ENCODE data around the gene CSRNP3.
"Not testable (repeated sequence)": the region's sequence is repeated elsewhere in the genome, so short reads cannot be mapped to it uniquely, and the experiment has no call there.

CSRNP3 gene

DNA sequence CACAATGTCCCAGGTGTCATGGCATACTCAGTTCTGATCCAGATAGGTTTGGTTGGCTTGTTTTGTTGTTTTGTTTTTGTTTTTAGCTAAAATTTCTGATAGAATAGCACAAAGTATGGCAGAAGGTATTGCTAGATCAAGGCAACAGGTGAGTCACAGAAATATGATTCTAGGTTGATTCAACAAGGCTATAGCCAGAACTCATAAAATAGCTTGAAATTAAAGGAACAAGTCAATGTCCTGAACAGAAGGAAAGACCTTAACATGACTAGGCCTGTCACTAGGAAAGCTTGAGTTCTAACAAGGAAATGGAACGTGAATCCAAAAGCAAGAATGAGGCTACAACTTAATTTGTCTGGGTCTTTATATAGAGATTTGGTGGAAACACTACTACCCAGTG, 167.5 kb downstream of the CSRNP3 start:
- DNase-seq: no peak

GRCh38 chr2:165637396-165637795, 167.9 kb downstream of the CSRNP3 start:
- DNase-seq: no peak

DNA sequence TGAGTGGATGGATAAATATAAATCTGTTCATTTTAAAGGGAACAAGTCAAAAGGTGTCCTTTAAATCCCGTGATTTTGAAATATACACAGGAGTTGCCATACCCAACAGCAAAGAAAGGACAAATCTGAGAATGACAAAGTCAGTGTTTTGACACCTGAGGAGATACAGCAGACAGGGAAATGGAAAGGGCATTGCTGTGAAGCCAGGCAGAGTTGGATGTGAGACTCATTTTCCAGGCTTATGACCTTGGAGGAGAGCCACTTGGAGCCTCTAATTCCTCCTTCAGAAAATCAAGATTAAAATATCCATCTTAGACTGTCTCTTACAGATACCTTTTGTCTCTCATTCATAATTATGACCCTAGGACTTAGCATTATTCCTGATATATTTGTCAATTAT, 170.0 kb downstream of the CSRNP3 start:
- no peak for DNase-seq

DNA sequence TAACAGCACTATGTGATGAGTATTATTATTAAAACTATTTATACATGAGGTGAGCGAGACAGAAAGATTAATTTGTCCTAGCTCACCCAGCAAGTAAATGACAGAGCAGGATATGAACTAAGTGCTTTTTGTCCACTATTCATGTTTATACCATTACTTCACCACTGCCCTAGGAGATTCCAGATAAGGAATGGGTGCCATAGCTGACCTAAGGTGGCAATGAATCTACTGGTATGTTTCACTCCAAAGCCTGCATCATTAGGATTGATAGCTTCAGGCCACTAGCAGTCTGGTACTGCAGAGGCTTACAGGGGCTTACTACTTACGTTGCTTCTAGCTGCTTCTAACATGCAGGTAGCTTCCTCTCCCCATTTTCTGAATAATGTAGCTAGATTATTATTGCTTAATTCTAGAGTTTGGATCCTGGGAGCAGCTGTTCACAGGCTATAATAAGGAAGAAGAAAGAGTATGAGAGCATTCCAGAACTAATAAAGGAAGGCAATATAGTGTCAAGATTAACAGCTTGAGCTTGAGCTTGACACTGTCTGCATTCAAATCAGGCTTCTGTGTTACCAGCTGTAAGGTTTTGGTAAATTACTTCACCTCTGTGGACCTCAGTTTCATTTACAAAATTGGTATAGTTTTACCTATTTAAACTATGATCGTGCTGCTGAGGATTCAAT, 170.9 kb downstream of the CSRNP3 start:
- no peak for DNase-seq

GRCh38 chr2:165645930-165646831, 176.7 kb downstream of the CSRNP3 start:
- no peak for DNase-seq

DNA sequence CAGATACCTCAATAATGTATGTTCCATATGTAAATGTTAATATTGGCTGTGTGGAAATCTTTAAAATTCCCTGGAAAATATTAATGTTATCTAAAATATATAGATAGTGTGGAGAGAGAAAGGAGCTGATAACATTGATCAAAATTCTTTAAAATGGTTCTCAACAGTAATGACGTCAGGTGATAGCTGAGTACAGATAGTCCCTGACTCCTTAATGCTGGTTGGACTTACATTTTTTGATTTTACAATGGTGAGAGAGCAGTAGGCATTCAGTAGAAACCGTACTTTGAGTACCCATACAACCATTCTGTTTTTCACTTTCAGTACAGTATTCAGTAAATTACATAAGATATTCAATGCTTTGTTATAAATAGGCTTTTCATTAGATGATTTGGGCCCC, 177.9 kb downstream of the CSRNP3 start:
- DNase-seq: no peak

DNA sequence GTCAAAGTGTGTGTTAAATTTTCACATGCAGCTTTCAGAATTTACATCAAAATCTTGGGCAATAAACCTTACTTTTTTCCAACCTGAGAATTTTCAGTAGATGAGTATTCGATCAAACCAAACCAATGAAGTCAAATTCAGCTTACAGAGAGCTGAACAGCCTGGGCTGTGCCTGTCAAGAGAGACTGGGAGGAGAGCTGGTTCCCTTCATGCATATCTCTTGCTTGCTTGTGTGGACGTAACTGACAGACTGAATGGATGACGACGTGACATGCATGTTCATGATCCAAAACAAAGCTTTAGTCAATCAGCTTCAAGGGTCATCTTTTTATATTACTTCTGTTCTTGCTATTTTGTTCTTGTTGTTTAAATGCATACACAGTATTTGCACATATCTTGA, 179.3 kb downstream of the CSRNP3 start:
- no peak for DNase-seq

DNA sequence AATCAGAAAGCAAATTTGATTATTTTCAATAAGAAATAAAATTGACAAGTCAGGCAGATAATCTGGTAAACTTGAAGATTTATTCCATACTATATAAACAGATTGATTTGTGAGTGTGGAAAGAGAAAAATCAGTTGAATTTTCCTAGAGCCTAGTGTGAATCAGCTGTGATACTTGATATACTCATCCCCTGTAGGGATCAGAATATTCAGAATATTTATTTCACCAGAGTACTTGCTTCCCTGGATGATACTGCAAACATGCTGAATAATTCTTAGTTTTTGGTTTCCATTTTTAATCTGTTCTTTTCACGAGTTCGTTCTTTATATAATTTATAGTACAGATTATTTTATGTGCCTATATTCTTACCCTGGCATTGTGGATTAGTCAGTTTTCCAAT, 181.7 kb downstream of the CSRNP3 start:
- no peak for DNase-seq

GRCh38 chr2:165655661-165656060, 186.2 kb downstream of the CSRNP3 start:
- no peak for DNase-seq

GRCh38 chr2:165660361-165660760, 190.9 kb downstream of the CSRNP3 start:
- no peak for DNase-seq

DNA sequence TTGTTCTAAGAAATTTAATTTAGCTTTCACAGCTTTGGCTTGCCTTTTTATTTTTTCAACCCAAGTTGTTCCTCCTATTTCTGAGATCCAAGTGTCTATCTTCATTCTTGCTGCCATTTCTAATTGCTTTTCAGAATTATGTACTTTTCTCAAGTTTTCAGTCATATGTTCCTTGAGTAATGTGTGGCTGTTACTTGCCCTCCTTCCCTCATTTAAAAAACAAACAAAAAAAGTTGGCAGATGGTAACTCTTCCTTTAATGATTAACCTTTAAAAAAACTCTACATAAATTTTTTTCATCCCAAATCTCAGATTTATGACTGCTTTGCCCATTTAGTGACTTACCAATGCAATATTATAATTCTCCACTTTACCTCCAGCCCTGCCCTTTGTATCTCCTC, 193.2 kb downstream of the CSRNP3 start:
- no peak for DNase-seq

- DNase-seq: no peak
These were observed 196.1 kb downstream of the CSRNP3 start for GRCh38 chr2:165665614-165666013.

- not testable (repeated sequence) for DNase-seq
These were observed 196.6 kb downstream of the CSRNP3 start for GRCh38 chr2:165666073-165666472.

GRCh38 chr2:165666605-165667004, 197.1 kb downstream of the CSRNP3 start:
- DNase-seq: no peak

DNA sequence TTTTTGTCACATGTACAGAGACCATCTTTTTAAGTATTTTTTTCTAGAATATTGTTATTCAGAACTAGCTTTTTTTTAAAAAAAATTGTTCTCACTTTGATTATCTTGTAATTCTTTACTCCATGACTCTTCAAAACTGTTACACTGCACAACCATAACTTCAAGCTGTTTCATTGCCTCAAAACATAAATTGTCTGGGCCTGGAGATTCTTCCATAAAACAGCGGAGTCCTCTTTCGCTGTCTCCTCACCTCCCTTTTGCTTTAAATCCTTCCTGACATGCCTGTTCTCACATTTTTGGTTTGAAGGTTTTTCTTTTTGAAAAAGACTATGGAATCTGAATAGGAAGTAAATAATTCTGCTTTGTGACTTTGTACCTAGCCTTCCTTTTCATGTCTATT, 197.9 kb downstream of the CSRNP3 start:
- DNase-seq: no peak

DNA sequence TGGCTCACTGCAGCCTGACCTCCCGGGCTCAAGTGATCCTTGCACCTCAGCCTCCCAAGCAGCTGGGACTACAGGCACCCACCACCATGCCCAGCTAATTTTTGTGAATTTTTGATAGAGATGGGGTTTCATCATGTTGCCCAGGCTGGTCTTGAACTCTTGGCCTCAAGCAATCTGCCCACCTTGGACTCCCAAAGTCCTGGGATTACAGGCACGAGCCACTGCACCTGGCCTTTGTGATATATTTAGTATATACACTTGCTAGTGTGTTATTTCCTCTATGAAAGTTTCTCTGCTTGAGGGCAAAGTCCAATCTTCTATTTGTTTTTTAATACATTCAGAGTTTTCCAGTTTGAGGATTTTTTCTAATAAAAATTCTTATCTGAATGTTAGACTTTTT, 205.3 kb downstream of the CSRNP3 start:
- DNase-seq: no peak

- DNase-seq: no peak
These were observed 206.1 kb downstream of the CSRNP3 start for GRCh38 chr2:165675551-165675968.

GRCh38 chr2:165678882-165679281, 209.4 kb downstream of the CSRNP3 start:
- no peak for DNase-seq

DNA sequence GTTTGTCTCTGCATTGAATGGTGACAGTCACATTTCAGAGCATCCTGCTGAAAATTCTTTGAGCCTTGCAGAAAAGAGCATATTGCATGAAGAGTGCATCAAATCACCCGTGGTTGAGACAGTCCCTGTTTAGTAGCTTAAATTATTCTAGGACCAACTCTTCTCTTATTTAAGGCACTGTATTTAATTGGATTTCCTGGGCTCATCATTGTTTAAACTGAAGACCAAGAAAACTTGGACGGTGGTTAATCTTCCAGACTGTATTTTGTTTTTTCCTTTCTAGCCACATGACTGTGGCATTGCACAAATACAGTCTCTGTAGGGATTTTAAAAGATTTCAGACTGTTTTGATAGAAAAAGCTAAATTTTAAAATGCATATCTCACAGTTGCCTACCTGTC, 210.1 kb downstream of the CSRNP3 start:
- DNase-seq: no peak

DNA sequence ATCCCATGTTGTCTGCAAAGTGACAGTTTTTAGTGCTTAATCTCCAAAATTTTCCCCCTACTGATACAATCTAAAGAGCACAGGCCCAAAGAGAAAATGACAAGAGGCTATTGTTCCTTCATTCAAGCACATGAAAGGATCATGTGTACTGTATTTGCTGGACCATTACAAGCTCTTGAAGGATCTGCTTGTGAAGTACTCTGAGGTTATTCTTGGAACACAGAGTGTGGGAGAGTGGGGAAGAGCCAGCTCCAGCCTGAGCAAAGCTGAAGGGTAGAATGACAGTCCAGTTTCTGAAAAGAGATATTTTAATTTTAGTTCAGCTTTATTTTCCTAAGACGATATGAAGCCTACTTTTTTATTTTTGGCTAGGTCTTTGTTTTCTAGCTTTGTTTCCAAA, 212.3 kb downstream of the CSRNP3 start:
- no peak for DNase-seq

DNA sequence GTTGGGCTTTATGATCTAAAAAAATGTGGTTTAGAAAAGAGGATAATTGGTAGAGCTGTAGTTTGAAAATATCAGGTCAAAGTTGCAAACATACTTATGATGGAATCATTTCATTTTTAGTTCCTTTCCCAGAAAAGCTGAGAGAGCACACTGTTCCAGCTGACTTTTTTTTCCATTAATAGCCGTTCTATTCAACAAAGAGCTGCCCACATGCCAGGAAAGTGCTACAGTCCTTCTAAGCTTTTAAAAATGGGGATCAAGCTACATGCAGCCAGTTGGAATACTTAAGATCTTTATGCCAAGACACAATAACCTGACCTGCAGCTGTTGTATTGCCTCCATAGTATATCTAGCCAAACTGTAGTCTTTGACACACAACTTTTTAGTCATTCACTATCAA, 213.0 kb downstream of the CSRNP3 start:
- no peak for DNase-seq

DNA sequence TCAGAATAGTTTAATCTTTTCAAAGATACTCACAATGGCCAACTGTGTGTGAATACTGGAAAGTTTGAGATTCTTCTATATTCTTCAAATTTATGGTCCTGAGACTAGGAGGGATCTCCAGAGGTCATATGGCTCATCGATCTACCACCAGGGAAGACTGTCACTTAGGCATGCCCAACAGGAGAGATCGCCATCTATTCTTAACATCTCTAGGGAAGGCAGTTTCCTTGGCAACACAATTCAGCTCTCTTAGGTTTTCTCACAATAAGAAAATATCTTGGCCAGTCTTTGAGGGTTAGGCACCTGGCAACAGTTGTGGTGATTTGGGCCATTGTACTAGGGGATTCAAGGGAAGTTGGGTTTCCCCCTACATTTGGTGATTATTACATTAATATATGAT, 217.3 kb downstream of the CSRNP3 start:
- no peak for DNase-seq

DNA sequence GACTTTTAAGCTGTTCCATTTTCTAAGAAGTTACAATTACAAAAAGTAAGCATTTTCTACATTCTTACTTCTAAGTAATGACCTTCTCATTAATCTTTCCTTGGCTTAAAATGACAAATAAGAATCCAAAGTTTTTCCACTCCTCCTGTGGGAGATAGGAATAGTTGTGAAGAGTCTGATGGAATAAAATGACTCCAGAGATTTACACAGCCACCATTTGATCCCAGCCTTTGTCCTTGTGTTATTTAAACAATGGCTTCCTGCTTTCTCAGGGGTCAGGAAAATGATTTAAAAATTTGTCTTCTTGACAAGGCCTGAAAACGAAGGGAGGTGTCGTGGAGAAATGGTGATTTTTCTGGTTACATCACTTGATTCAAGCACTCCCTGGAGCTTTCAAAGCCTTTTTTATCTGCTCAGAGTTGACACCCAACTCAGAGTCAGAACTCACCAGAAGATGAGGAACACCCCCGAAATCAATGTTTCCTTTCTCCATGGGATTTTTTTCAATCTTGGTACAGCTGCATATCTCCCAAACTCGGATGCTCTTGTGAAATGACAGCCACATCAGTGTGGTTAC, 218.0 kb downstream of the CSRNP3 start:
- DNase-seq: no peak

DNA sequence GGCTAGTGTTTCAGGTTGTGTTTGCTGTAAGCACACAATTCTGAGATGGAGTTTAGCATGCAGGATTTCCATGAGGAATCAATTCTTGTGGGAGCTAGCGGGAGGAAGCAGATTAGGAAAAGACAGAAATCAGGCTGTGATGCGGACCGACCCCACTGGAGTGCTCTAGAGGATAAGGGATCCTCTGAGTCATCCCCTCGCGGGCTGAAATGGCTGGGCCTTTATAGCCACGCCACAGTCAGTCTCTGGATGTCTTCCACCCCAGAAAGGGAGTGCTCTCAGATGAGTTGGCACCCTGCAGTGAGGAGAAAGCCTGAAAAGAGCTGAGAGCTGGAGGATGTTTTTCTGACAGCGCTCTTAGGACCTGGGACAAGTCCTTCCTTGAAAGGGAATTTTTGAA, 222.1 kb downstream of the CSRNP3 start:
- no peak for DNase-seq
